Neural cell (in vitro differentiated cells): ENCODE results near the gene COL18A1.

ENCODE experiments used
- EP300 ChIP-seq: fragments of 450-650 bp; conservative IDR thresholded peaks from 2 replicates; pipeline ENCODE4 v1.6.1; 2014; ENCODE audit warnings: antibody characterized with exemption, mild to moderate bottlenecking, moderate library complexity; ENCODE audit not compliant: poor library complexity, severe bottlenecking
- EZH2 ChIP-seq: fragments of 200-600, 300-800 bp; shearing (Covaris generic), sonication (generic); IDR thresholded peaks from 2 replicates; pipeline ENCODE4 v1.6.1; 2014; ENCODE audit warnings: antibody characterized with exemption, low read length, borderline replicate concordance, mild to moderate bottlenecking; ENCODE audit not compliant: insufficient read depth, poor library complexity, severe bottlenecking
- POLR2AphosphoS5 ChIP-seq: IDR thresholded peaks from 2 replicates; pipeline ENCODE4 v1.6.1; 2012
- RAD21 ChIP-seq: fragments of 450-650 bp; conservative IDR thresholded peaks from 2 replicates; pipeline ENCODE4 v1.6.1; 2014; ENCODE audit warnings: antibody characterized with exemption, mild to moderate bottlenecking, moderate library complexity
- SMC3 ChIP-seq: fragments of 450-650 bp; conservative IDR thresholded peaks from 2 replicates; pipeline ENCODE4 v1.6.1; 2014; ENCODE audit warnings: antibody characterized with exemption, mild to moderate bottlenecking, moderate library complexity; ENCODE audit not compliant: poor library complexity
- TAF1 ChIP-seq: IDR thresholded peaks from 2 replicates; pipeline ENCODE4 v1.6.1; 2012; ENCODE audit warnings: low read depth
- TF ChIP-seq, protein P1 (sequence below): fragments of 450-650 bp; IDR thresholded peaks from 2 replicates; pipeline ENCODE4 v1.5.1; 2014; ENCODE audit warnings: antibody characterized with exemption, mild to moderate bottlenecking, moderate library complexity; ENCODE audit not compliant: poor library complexity, severe bottlenecking
- TF ChIP-seq, protein P2 (sequence below): IDR thresholded peaks from 2 replicates; pipeline ENCODE4 v1.6.1; 2012; ENCODE audit warnings: borderline replicate concordance

DNA sequence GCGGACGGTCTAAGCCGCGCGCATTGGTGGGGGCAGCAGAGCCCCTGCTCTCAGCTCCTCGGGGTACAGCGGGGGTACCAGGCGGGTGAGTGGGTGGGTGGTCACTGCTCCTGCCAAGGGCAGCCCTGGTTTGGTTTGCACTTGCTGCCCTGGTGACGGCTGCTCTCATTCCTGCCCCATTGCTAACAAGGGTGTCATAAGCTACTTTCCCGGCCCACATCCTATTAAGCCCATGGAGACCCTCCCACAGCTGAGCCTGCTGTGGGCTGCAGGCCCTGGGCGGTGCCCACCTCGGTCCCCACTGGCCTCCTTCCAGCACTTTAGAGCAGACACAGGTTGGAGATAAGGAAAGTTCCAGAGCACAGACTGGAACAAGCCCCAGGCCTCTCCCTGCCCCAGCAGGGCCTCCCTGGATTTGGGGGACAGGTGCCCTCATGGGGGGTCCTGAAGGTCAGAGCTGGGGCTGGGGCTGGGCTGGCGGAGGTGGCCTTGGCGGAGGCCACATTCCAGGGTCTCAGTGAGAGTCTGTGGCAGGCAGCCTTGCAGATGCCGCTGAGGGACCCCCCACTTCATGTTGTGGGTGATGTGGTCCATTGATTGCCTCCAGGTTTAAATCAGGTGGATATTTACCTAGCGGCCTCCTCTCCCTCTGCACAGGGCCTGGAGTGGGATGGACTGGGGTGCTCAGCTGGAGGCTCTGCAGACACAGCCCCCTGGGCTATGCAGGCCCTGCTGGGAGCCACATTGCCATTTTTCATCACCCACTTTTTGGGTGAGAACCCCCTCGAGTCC lies 27.0 kb downstream of the COL18A1 start:
- TF ChIP-seq, protein P1, sequence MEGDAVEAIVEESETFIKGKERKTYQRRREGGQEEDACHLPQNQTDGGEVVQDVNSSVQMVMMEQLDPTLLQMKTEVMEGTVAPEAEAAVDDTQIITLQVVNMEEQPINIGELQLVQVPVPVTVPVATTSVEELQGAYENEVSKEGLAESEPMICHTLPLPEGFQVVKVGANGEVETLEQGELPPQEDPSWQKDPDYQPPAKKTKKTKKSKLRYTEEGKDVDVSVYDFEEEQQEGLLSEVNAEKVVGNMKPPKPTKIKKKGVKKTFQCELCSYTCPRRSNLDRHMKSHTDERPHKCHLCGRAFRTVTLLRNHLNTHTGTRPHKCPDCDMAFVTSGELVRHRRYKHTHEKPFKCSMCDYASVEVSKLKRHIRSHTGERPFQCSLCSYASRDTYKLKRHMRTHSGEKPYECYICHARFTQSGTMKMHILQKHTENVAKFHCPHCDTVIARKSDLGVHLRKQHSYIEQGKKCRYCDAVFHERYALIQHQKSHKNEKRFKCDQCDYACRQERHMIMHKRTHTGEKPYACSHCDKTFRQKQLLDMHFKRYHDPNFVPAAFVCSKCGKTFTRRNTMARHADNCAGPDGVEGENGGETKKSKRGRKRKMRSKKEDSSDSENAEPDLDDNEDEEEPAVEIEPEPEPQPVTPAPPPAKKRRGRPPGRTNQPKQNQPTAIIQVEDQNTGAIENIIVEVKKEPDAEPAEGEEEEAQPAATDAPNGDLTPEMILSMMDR, result no peak
- TF ChIP-seq POLR2AphosphoS5 (no peak), RAD21 (no peak), TAF1 (no peak), EZH2 (no peak), SMC3 (no peak), EP300 (no peak)
- TF ChIP-seq, protein P2, sequence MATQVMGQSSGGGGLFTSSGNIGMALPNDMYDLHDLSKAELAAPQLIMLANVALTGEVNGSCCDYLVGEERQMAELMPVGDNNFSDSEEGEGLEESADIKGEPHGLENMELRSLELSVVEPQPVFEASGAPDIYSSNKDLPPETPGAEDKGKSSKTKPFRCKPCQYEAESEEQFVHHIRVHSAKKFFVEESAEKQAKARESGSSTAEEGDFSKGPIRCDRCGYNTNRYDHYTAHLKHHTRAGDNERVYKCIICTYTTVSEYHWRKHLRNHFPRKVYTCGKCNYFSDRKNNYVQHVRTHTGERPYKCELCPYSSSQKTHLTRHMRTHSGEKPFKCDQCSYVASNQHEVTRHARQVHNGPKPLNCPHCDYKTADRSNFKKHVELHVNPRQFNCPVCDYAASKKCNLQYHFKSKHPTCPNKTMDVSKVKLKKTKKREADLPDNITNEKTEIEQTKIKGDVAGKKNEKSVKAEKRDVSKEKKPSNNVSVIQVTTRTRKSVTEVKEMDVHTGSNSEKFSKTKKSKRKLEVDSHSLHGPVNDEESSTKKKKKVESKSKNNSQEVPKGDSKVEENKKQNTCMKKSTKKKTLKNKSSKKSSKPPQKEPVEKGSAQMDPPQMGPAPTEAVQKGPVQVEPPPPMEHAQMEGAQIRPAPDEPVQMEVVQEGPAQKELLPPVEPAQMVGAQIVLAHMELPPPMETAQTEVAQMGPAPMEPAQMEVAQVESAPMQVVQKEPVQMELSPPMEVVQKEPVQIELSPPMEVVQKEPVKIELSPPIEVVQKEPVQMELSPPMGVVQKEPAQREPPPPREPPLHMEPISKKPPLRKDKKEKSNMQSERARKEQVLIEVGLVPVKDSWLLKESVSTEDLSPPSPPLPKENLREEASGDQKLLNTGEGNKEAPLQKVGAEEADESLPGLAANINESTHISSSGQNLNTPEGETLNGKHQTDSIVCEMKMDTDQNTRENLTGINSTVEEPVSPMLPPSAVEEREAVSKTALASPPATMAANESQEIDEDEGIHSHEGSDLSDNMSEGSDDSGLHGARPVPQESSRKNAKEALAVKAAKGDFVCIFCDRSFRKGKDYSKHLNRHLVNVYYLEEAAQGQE, result no peak
